ENCODE data around the gene WDR45B.

WDR45B gene

GRCh38 chr17:82619641-82620040, 28.6 kb downstream of the WDR45B start:
- no peak for DNase-seq

- no peak for DNase-seq
Measured at GRCh38 chr17:82619211-82619610, 29.0 kb downstream of the WDR45B start.

GRCh38 chr17:82616021-82616711, 32.1 kb downstream of the WDR45B start:
- DNase-seq = no peak

GRCh38 chr17:82615084-82616020, 32.9 kb downstream of the WDR45B start:
- DNase-seq = no peak

GRCh38 chr17:82614095-82614631, 34.1 kb downstream of the WDR45B start:
- no peak for DNase-seq

DNA sequence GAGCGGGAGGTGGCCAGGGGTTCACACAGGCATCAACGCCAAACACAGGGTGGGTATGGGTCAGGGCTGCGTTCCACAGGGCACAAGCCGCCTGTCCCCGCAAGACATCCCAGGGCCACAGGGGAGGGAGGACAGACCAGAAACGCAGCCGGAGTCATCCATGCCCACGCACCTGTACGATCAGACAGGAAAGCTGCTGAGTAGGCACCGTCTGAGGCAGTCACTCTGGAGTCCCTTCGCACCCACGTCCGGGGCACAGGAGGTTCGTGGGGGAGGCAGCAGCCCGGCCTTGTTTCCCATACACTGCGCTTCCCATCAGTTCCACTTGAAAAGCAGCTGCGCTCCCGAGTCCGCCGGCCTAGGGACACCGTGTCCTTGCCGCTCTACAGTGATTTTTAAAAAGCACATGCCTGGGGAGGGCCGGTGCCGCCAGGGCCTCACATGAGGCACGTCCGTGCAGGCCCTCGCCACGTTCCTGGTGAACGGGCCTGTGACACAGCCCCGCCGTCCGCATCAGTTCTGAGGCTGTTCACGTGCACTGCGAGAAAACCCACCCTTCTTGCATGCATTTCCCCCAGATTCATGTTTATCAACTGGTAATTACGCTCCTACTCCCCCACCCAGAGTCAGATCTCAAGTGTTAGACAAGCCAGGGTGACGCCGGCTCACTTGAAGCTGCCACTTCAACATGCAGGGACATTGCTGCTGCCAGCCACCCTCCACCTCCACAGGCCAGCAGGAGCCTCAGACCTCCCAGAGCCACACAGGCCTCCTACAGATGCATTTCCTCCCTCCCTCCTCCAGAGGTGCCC, 34.8 kb downstream of the WDR45B start:
- DNase-seq = no peak

GRCh38 chr17:82611140-82612058, 36.8 kb downstream of the WDR45B start:
- DNase-seq = peak; percentile 40

GRCh38 chr17:82609655-82610054, 38.6 kb downstream of the WDR45B start:
- DNase-seq = no peak

GRCh38 chr17:82608816-82609215, 39.4 kb downstream of the WDR45B start:
- DNase-seq = no peak

DNA sequence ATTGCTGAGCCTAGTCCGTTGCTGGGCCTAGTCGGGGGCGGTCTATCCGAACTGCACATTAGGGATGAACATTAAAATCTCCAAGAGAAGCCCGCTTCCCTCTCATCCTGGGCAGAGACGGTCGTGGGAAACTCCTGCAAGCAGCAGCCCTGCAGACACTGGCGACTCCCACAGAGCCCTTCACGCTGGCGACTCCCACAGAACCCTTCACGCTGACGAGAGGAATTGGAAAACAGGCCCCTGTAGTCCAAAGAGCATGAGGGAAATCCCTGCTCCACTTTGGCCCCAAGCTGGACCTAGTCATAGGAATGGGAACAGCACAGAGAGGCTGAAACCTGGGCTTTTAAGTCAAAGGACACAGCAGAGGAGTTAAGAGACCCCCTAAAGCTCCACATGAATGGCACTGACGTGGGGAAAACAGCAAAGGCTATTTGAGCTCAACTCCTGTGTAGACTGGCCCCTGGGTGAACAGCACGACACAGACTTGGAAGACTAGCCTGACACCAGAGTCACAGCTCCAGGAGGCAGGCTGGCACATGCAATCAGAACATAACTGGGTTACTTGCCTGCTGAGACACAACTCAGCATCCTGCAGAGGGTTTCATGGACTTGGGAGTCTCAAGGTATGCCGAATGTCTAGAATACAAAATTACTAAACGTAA, 42.2 kb downstream of the WDR45B start:
- DNase-seq = no peak

DNA sequence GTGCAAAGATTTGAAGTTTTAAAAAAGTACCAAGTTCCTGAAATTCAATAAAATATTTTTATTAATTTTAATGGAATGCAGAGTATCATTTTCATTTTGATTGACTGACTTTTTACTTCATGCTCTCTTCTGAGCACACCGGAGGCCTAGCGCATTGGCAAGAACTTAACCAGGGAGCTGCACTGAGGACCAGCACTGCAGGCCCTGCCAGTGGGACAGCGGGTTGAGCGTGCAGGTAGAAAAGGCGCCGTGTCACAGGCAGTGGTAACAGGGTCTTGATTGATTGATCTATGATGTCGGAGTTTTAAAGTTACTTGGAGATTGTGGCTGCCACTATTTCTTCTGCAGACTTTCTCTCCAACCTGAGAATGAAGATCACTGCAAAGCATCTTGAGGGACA, 43.7 kb downstream of the WDR45B start:
- DNase-seq = no peak

DNA sequence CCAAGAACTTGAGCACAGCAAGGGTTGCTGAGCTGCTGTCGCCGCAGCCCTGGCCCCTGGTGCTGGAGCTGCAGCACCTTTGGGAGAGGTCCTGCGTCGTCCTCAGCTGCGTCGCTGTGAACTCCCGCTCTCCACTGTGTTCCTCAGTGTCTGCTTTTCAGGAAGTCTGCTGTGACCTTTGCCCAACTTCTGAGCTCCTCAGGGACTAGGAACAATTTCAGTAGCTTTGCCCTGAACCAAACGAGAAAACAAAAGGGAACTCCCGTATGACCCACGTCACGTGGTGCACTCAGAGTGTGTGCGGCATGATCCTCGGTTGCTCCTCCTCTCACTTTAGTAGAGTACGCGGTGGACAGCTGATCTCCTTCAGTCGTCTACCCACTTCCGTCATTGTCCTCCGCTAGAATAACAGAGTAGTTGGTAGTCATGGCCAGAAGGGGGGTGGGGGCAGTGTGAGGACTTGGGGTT, 44.2 kb downstream of the WDR45B start:
- no peak for DNase-seq

DNA sequence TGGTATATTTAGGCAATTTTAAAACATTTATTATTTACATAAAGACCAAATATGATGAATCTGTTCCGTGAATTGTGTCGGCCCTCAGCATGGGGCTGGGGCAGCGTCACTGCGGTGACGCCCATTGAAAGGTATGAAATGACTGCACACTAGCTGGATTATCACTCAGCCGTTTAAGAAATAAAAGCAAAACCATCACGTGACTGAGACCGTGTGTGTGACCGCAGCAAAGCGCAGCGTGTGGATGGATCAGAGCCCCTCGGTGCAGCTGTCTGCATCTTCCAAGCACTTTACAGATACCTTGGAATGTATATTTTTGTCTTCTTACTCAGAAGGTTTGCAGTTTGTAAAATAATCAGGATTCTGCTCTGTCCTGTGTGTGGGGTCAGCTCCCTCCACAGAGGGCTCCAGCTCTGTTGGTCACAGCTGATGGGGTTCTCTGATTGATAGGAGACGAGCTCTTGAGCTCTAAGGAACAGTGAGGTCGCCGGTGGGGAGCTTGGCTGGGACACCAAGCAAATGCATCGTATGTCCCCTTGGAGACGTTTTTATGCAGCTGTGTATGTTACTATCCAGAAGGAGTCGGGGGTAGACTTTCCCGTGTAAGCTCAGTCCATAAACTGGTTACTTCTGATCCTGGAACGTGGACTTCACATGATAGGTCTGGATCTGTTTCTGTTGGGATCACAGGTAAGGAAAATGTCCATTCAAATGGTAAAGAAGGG, 45.1 kb downstream of the WDR45B start:
- no peak for DNase-seq

- DNase-seq = no peak
Measured at GRCh38 chr17:82602487-82602886, 45.8 kb downstream of the WDR45B start.

GRCh38 chr17:82601447-82602000, 46.7 kb downstream of the WDR45B start:
- no peak for DNase-seq

GRCh38 chr17:82600731-82601446, 47.4 kb downstream of the WDR45B start:
- DNase-seq = no peak

DNA sequence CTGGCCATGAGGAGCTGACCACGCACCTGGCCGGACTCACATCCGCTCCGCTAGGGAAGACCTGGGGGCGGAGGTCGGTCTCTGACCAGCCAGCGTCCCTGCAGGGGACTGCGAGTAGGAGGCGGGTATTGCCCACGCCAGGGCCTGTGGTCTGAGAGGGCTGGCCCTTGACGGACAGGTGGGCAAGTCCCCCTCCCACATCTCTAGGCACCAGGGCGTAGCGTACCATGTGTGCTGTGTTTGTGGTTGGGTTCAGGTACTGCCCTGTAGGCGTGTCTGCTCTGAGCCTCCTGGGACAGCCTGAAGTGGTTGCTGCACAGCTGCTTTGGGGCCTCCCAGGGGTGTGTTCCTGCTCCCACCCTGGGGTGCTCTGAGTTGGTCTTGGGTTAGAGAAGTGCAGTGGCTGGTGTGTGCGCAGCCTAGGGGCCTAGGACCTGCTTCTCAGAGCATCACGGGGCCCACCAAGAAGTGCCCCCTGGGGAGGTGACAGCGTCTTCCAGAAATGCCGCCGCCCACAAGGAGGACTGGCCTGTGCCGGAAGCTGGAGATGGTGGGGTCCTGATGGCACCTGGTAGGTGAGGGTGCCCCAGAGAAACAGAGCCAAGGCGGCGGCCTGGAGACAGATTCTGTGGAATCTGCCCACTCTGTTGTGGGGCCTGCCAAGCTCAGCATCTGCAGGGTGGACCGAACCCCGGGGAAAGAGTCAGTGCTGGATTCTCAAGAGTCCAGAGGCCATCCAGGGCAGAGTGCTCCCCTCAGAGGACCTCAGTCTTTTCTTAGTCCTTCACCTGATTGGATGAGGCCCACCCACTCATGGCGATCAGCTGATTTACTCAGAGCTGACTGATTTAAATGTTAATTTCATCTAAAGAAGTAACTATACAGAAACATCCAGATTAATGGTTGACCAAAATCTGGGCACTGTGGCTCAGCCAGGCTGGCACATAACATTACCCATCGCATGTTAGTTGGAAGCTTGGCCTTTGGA, 48.3 kb downstream of the WDR45B start:
- no peak for DNase-seq

All from kidney glomerular epithelial cell (primary cell).